Thyroid gland (tissue), 4 donors: Measurements from ENCODE around the gene CELF4. TPM values are rescaled to one million over a fixed set of nuclear protein-coding genes. Genes with fewer than 3 reads are reported as not detected.

Source experiments
- DNase-seq, 2 donors: peaks; one replicate each; pipeline ENCODE4 v3.0.0-alpha.2; 2019
- H3K27ac ChIP-seq, 3 donors: fragments of 200-600 bp; sonication (generic); 1 replicate in 2 of 3; 2 replicates in 1 of 3; pipeline ENCODE4 v1.5.1; 2016 to 2019; ENCODE audit warnings: mild to moderate bottlenecking in 1 of 3, moderate library complexity in 1 of 3
- H3K27me3 ChIP-seq: fragments of 200-600 bp; sonication (generic); one replicate; pipeline ENCODE4 v1.5.1; 2019
- H3K36me3 ChIP-seq, 2 donors: fragments of 200-600 bp; sonication (generic); one replicate each; pipeline ENCODE4 v1.5.1; 2016 to 2019
- H3K4me1 ChIP-seq, 2 donors: fragments of 200-600 bp; sonication (generic); one replicate each; pipeline ENCODE4 v1.5.1; 2017 to 2019
- H3K4me3 ChIP-seq, 3 donors: fragments of 200-600 bp; sonication (generic); replicated peaks in 1 of 3; 1 replicate in 2 of 3; 2 replicates in 1 of 3; pipeline ENCODE4 v1.5.1; 2016; ENCODE audit warnings: mild to moderate bottlenecking in 1 of 3
- H3K9me3 ChIP-seq: fragments of 200-600 bp; sonication (generic); one replicate; pipeline ENCODE4 v1.5.1; 2017
- CTCF ChIP-seq, 6 experiments: fragments of 200-600 bp in 3 of 6; fragments of 450-650 bp in 3 of 6; sonication (generic) in 3 of 6; IDR thresholded peaks; one replicate each; pipeline ENCODE4 v1.5.1; 2016 to 2019; ENCODE audit warnings: antibody characterized with exemption in 6 of 6, mild to moderate bottlenecking in 2 of 6, inconsistent platforms in 1 of 6, moderate library complexity in 1 of 6
- POLR2A ChIP-seq, 2 donors: fragments of 450-650 bp; IDR thresholded peaks; one replicate each; pipeline ENCODE4 v1.6.1; 2017; ENCODE audit warnings: antibody characterized with exemption in 2 of 2, mild to moderate bottlenecking in 2 of 2, moderate library complexity in 1 of 2
- WGBS, 2 donors: methylation state at CpG; one replicate each; pipeline ENCODE4 v1.1.5; 2017; 5-methylcytosine and 5-hydroxymethylcytosine counted together
- intact Hi-C: fragments of 100-400 bp; cut with DNase I; formaldehyde crosslinking; loops from one replicate; pipeline ENCODE4 v1.15.1; 2023
- total RNA-seq, 4 donors: library from RNA; depleted of rRNA; stranded (reverse); fragments of >200 nt; gene quantifications; one replicate each; pipeline ENCODE4 v1.2.3, GENCODE V29; 2016

CELF4 gene
- total RNA-seq, 4 donors from 2014 or later: 4.3 TPM; not detected in 3

- H3K36me3 ChIP-seq: no peaks in the 10 kb centered on the region
- H3K9me3 ChIP-seq: no peaks in the 10 kb centered on the region
- H3K4me3 ChIP-seq: no peak overlapping the region
- DNase-seq: no peak
- H3K27me3 ChIP-seq: no peaks in the 10 kb centered on the region
- 91 to 96% methylated on average over 1 of the region's 1 CpG for WGBS, 2 donors
- intact Hi-C loops: no loop called here
- no peak for TF ChIP-seq CTCF (IDR thresholded peaks at IDR 0.05)
- TF ChIP-seq POLR2A (IDR thresholded peaks at IDR 0.05): no peak
- no peaks in the 10 kb centered on the region for H3K4me1 ChIP-seq
- H3K27ac ChIP-seq: no peak overlapping the region
Measured at GRCh38 chr18:37414816-37415215, 150.8 kb downstream of the CELF4 start.

GRCh38 chr18:37412829-37413228, 152.8 kb downstream of the CELF4 start:
- Histone ChIP-seq H3K27me3 (no peaks in the 10 kb centered on the region), H3K9me3 (no peaks in the 10 kb centered on the region), H3K4me1 (no peaks in the 10 kb centered on the region), H3K36me3 (no peaks in the 10 kb centered on the region), H3K4me3 (no peak overlapping the region), H3K27ac (no peak overlapping the region)
- intact Hi-C loops: no loop called here
- TF ChIP-seq CTCF (IDR thresholded peaks at IDR 0.05) (no peak), POLR2A (IDR thresholded peaks at IDR 0.05) (no peak)
- 91 to 95% methylated on average over 8 of the region's 8 CpGs for WGBS, 2 donors
- DNase-seq: no peak

- Histone ChIP-seq H3K36me3 (no peaks in the 10 kb centered on the region), H3K9me3 (no peaks in the 10 kb centered on the region), H3K27me3 (no peaks in the 10 kb centered on the region), H3K27ac (no peak overlapping the region), H3K4me3 (no peak overlapping the region), H3K4me1 (no peaks in the 10 kb centered on the region)
- WGBS, 2 donors: 73 to 89% methylated on average over 3 of the region's 3 CpGs
- no peak for TF ChIP-seq CTCF (IDR thresholded peaks at IDR 0.05)
- TF ChIP-seq POLR2A (IDR thresholded peaks at IDR 0.05): no peak
- intact Hi-C loops: no loop called here
- no peak for DNase-seq
Measured at GRCh38 chr18:37412333-37412732, 153.3 kb downstream of the CELF4 start.

GRCh38 chr18:37409878-37410277, 155.7 kb downstream of the CELF4 start:
- intact Hi-C loops: no loop called here
- Histone ChIP-seq H3K9me3 (no peaks in the 10 kb centered on the region), H3K4me3 (no peak overlapping the region), H3K27me3 (no peaks in the 10 kb centered on the region), H3K27ac (no peak overlapping the region), H3K4me1 (no peaks in the 10 kb centered on the region), H3K36me3 (no peaks in the 10 kb centered on the region)
- 62 to 65% methylated on average over 8 of the region's 8 CpGs for WGBS, 2 donors
- TF ChIP-seq POLR2A (IDR thresholded peaks at IDR 0.05) (no peak), CTCF (IDR thresholded peaks at IDR 0.05) (no peak)
- no peak for DNase-seq

- no peaks in the 10 kb centered on the region for H3K36me3 ChIP-seq
- H3K9me3 ChIP-seq: no peaks in the 10 kb centered on the region
- H3K27ac ChIP-seq: no peak overlapping the region
- no peak overlapping the region for H3K4me3 ChIP-seq
- peaks cover 0 to under 1% of the 10 kb centered on the region in 2 donors for H3K4me1 ChIP-seq
- peak; percentile 5 to 17 for DNase-seq
- H3K27me3 ChIP-seq: no peaks in the 10 kb centered on the region
- intact Hi-C loops: no loop called here
- WGBS, 2 donors: 83 to 87% methylated on average over 12 of the region's 12 CpGs
- TF ChIP-seq POLR2A (IDR thresholded peaks at IDR 0.05) (no peak), CTCF (IDR thresholded peaks at IDR 0.05) (no peak)
Measured at GRCh38 chr18:37408676-37409265, 156.8 kb downstream of the CELF4 start.
